Activated CD8-positive, alpha-beta memory T cell treated with anti-CD3 and anti-CD28 coated beads, Interleukin-2, amount 10 ng/mL, durations not matched to agents 7 days and 5 days (primary cell): ENCODE data around the gene GPRC5C. TPM values are rescaled to one million over a fixed set of nuclear protein-coding genes. Genes with fewer than 3 reads are reported as not detected.
"Not testable (repeated sequence)": the region's sequence is repeated elsewhere in the genome, so short reads cannot be mapped to it uniquely, and the experiment has no call there.

Experiments
- ATAC-seq: fragments of 150-1000 bp; cut with Tn5 transposase; one replicate; pipeline ENCODE4 v1.10.0; 2021; ENCODE audit warnings: moderate library complexity
- CTCF ChIA-PET: fragments of 350-600 bp; sonication (Branson Sonifier 250); formaldehyde crosslinking; loops from one replicate; lab custom pipeline; 2021; ENCODE audit warnings: antibody characterized with exemption; lab: Charles Lee
- DNase-seq: peaks from one replicate; pipeline ENCODE4 v3.0.0-alpha.2; 2020
- H3K27ac Mint-ChIP-seq: one replicate; pipeline ENCODE4 v1.8.0; 2021; ENCODE audit warnings: mild to moderate bottlenecking, mixed read lengths
- H3K27me3 Mint-ChIP-seq: one replicate; pipeline ENCODE4 v1.8.0; 2021; ENCODE audit warnings: mixed read lengths
- H3K36me3 Mint-ChIP-seq: one replicate; pipeline ENCODE4 v1.8.0; 2021; ENCODE audit warnings: mild to moderate bottlenecking, mixed read lengths
- H3K4me1 Mint-ChIP-seq: one replicate; pipeline ENCODE4 v1.8.0; 2021; ENCODE audit warnings: mixed read lengths
- H3K4me3 Mint-ChIP-seq: one replicate; pipeline ENCODE4 v1.8.0; 2021; ENCODE audit warnings: mild to moderate bottlenecking, moderate library complexity, mixed read lengths
- H3K9me3 Mint-ChIP-seq: one replicate; pipeline ENCODE4 v1.8.0; 2022; ENCODE audit warnings: low read depth, mixed read lengths
- total RNA-seq, 2 experiments: library from RNA; stranded (reverse); gene quantifications; one replicate each; pipeline ENCODE4 v1.2.3, GENCODE V29; 2021

Gene GPRC5C
- total RNA-seq, 2 experiments from 2014 or later: not detected

DNA sequence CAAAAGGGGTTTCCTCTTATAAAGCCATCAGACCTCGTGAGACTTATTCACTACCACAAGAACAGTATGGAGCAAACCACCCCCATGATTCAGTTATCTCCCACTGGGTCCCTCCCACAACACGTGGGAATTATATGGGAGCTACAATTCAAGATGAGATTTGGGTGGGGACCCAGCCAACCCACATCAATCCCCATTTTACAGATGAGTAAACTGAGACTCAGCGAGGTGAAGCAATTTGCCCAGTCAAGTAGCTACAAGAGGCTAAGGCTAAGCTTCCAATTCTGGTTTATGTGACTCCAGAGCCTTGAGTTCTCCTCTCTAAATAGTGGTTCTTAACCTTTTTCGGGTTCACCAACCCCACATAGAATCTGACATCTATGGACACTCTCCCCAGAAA is 43.3 kb downstream of the GPRC5C start:
- peaks cover 60% of the 10 kb centered on the region for H3K36me3 Mint-ChIP-seq
- ATAC-seq (no peak), DNase-seq (no peak)
- peaks cover 9% of the 10 kb centered on the region for H3K9me3 Mint-ChIP-seq
- H3K27me3 Mint-ChIP-seq: peaks cover 2% of the 10 kb centered on the region
- peaks cover 58% of the 10 kb centered on the region for H3K4me1 Mint-ChIP-seq
- CTCF ChIA-PET: interaction anchor here (1.3 kb wide), 1 partner anchor 18 kb away, joined by 4 read pairs; no protein-coding TSS in a partner anchor
- no peak overlapping the region for H3K27ac Mint-ChIP-seq
- no peak overlapping the region for H3K4me3 Mint-ChIP-seq

DNA sequence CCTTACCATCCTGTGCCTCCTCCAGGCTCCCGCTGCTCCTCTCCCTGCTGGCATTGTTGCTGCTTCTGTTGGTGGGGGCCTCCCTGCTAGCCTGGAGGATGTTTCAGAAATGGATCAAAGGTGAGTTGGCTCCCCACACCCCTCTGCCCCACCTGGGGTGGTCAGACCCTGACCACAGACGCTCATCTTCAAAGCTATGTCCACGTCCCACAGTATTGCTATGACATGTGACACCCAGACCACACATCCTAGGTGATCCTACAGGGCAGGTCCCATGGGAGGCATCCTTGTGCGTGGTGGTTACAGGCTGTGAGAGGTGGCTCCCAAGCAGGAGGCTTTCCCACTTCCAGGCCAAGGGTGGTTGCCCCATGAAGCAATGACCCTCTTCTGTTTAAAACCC is 45.5 kb downstream of the GPRC5C start:
- Mint-ChIP-seq H3K27ac (no peak overlapping the region), H3K9me3 (peaks cover 9% of the 10 kb centered on the region), H3K36me3 (peaks cover 51% of the 10 kb centered on the region), H3K4me1 (peaks cover 49% of the 10 kb centered on the region), H3K27me3 (no peaks in the 10 kb centered on the region), H3K4me3 (no peak overlapping the region)
- ATAC-seq (no peak), DNase-seq (no peak)
- CTCF ChIA-PET: interaction anchor here (0.9 to 2.8 kb wide), 3 partner anchors 9 to 98 kb away, joined by 3 to 10 read pairs (median 3); no protein-coding TSS in a partner anchor

DNA sequence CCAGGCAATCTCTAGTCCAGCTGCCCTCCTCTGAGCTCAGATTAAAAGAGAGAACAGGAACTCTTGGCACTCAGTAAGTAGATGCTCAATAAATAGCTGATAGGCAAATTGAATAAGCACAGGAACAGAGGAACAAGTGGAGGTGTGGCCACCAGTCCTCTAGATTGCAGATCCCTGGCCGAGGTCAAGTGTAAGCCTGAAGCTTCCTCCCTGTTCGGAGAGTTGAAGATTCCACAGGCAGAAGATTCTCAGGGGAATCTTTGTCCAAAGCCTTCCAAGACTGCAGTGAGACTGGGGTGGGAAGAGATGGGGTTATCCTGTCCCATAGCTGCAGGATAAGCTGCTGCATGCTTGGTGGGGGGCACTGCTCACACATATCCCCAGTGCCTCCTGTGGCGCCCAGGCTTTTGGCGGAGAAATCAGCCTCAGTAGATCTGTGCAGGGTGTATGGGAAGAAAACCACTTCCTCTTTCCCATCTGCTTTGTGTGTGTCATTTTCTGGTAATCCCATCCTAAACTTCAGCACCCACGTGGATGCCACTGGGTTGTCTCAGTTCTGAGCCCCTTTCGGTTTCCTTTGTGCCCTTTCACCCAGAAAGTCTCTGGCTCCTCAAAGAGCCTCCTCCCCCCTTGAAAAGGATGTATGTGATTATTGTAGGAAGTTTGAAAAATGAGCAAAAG is 46.7 kb downstream of the GPRC5C start:
- DNase-seq (peak; percentile 71), ATAC-seq (peak; percentile 70)
- peaks cover 9% of the 10 kb centered on the region for H3K9me3 Mint-ChIP-seq
- H3K27me3 Mint-ChIP-seq: no peaks in the 10 kb centered on the region
- H3K36me3 Mint-ChIP-seq: peaks cover 49% of the 10 kb centered on the region
- H3K4me1 Mint-ChIP-seq: peaks cover 43% of the 10 kb centered on the region
- CTCF ChIA-PET: interaction anchor here (1.6 to 2.8 kb wide), 3 partner anchors 15 to 99 kb away, joined by 4 to 10 read pairs (median 5); no protein-coding TSS in a partner anchor
- peak overlapping the region; percentile 5 for H3K4me3 Mint-ChIP-seq
- H3K27ac Mint-ChIP-seq: peak overlapping the region; percentile 48

DNA sequence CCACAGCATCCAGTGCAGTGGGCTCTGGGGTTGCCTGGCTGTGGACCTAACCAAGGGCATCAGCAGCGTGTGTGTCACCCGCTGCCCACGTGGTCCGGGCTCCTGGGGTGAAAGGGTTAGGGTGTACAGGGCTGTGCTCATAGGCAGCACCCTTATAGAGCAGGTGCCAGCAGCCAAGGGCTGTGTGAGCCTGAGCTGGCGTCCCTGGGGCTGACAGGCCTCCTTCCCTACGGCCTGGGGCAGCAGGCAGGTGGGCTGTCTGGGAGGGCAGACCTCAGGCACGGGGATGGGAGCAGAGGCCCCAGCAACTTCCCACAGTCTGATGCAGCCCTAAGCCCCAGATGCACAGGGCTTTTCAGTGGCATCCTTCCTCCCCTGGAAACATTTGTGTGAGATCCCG is 48.4 kb downstream of the GPRC5C start:
- Mint-ChIP-seq H3K27me3 (no peaks in the 10 kb centered on the region), H3K36me3 (peaks cover 33% of the 10 kb centered on the region), H3K4me1 (peaks cover 29% of the 10 kb centered on the region), H3K9me3 (peaks cover 6% of the 10 kb centered on the region), H3K4me3 (no peak overlapping the region), H3K27ac (no peak overlapping the region)
- no peak for DNase-seq
- CTCF ChIA-PET: interaction anchor here (0.8 kb wide), 1 partner anchor 101 kb away, joined by 3 read pairs; no protein-coding TSS in a partner anchor
- ATAC-seq: no peak

DNA sequence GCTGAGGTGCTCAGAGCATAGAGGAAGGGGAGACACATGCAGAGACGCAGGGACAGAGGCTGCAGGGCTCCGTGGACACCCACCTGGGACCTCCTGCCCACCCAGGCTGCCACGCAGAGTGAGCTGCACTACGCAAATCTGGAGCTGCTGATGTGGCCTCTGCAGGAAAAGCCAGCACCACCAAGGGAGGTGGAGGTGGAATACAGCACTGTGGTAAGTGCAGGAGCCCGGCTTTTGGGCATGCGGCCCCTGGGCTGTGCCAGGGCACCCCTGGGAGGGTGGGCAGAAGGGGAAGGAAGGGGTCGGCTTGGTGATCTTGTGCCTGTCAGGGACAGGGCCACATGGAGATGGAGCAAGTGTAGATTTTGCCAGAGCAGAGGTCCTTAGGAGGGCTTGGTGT is 49.7 kb downstream of the GPRC5C start:
- no peak overlapping the region for H3K27ac Mint-ChIP-seq

DNA sequence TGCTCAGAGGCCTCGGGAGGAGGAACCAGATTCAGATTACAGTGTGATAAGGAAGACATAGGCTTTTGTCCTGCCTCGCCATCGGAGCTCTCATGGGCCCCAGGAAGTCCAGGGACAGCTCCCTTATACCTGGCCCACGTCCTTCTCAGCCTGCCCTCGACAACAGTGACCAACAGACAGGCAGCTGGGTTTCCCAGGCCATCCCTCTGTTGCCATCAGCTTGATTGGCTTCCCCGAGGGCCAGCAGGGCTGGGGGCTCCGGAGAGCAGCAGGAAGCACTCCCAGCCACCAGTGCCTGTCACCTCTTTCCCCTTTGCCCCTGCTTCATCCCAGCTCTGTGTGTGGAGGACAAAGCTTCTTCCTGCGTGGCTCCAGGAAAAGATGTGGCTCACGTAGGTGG is 52.2 kb downstream of the GPRC5C start:
- H3K27ac Mint-ChIP-seq: no peak overlapping the region

More for the DNA sequence above, 49.7 kb downstream of the GPRC5C start:
- CTCF ChIA-PET: interaction anchor here (1.3 to 2.0 kb wide), 2 partner anchors 25 to 103 kb away, joined by 3 to 7 read pairs; no protein-coding TSS in a partner anchor
- Mint-ChIP-seq H3K4me3 (no peak overlapping the region), H3K27me3 (no peaks in the 10 kb centered on the region), H3K9me3 (peaks cover 2% of the 10 kb centered on the region), H3K36me3 (peaks cover 24% of the 10 kb centered on the region), H3K4me1 (peaks cover 29% of the 10 kb centered on the region)
- ATAC-seq (no peak), DNase-seq (no peak)

DNA sequence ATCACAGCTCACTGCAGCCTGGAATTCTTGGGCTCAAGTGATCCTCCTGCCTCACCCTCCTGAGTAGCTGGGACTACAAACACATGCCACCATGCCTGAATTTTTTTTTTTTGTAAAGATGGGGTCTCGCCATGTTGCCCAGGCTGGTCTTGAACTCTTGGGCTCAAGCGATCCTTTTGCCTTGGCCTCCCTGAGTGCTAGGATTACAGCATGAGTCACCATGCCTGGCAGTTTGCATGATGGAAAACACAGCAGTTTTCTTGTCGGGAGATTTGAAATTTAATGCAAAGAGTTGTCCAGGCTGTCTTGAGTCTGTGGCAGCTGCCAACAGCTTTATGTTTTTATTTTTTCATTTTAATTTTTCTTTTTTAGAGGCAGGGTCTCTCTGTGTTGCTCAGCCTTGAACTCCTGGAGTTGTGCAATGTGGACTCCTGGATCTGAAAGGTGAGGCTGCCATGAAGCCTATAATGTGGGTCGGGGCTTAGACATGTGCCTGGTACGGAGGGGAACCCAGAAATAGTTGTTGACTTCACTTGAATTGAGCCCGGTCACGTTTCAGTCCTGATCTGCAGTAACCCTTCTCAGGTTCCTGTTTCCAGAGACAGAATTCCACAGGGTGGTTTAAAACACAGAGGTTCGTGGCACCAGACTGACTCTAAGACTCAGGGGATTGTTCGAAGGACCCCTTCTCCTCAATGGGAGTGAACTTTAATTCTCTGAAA is 53.3 kb downstream of the GPRC5C start:
- Mint-ChIP-seq H3K4me3 (no peak overlapping the region), H3K36me3 (peaks cover 14% of the 10 kb centered on the region), H3K9me3 (peaks cover 3% of the 10 kb centered on the region), H3K27me3 (no peaks in the 10 kb centered on the region), H3K27ac (no peak overlapping the region), H3K4me1 (peaks cover 1% of the 10 kb centered on the region)
- DNase-seq (no peak), ATAC-seq (no peak)
- CTCF ChIA-PET: interaction anchor here (1.1 to 2.5 kb wide), 4 partner anchors 8 to 117 kb away, joined by 5 to 11 read pairs (median 6); partner anchors contain the start of gene GPR142

More for the DNA sequence above, 52.2 kb downstream of the GPRC5C start:
- ATAC-seq: no peak
- Mint-ChIP-seq H3K9me3 (no peaks in the 10 kb centered on the region), H3K27me3 (no peaks in the 10 kb centered on the region), H3K4me3 (no peak overlapping the region), H3K36me3 (peaks cover 15% of the 10 kb centered on the region), H3K4me1 (peaks cover 11% of the 10 kb centered on the region)
- DNase-seq: no peak
- CTCF ChIA-PET: interaction anchor here (0.9 to 2.5 kb wide), 5 partner anchors 9 to 116 kb away, joined by 3 to 11 read pairs (median 6); partner anchors contain the start of gene GPR142

DNA sequence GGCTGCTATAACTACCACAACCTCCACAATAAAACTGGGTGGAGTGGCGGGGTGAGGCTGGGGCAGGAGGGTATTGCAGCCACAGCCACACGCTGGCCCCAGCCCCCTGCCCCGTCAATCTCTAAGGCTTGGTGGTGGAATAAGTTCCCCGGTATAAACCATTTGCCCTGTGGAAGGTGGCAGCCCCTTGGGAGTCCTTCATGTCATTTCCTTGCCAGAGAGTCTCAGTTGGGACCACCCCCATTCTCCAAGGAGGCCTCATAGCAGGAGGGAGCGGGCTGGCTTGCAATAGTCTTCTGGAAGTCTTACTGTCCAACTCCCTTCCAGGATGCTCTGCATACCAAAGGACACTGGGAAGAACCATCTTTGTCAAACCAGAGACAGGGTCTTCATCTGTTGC is 54.0 kb downstream of the GPRC5C start:
- CTCF ChIA-PET: interaction anchor here (1.6 kb wide), 1 partner anchor 117 kb away, joined by 4 read pairs; no protein-coding TSS in a partner anchor
- H3K27ac Mint-ChIP-seq: no peak overlapping the region

DNA sequence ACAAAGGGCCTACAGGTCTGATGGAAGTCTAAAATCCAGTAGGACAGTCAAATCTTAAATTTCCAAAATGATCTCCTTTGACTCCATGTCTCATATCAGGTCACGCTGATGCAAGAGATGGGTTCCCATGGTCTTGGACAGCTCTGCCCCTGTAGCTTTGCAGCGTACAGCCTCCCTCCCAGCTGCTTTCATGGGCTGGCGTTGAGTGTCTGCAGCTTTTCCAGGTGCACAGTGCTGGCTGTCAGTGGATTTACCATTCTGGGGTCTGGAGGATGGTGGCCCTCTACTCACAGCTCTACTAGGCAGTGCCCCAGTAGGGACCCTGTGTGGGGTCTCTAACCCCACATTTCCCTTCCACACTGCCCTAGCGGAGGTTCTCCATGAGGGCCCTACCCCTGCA is 56.4 kb downstream of the GPRC5C start:
- H3K27ac Mint-ChIP-seq, H3K4me3 Mint-ChIP-seq, H3K9me3 Mint-ChIP-seq, H3K27me3 Mint-ChIP-seq, ATAC-seq, DNase-seq: not testable (repeated sequence)
- peaks cover 16% of the 10 kb centered on the region for H3K4me1 Mint-ChIP-seq
- H3K36me3 Mint-ChIP-seq: peaks cover 14% of the 10 kb centered on the region
- CTCF ChIA-PET: interaction anchor here (0.9 to 1.8 kb wide), 3 partner anchors 30 to 120 kb away, joined by 3 to 6 read pairs (median 4); partner anchors contain the start of gene GPR142

More for the DNA sequence above, 54.0 kb downstream of the GPRC5C start:
- DNase-seq (no peak), ATAC-seq (no peak)
- peaks cover 14% of the 10 kb centered on the region for H3K36me3 Mint-ChIP-seq
- H3K4me1 Mint-ChIP-seq: peaks cover 4% of the 10 kb centered on the region
- H3K4me3 Mint-ChIP-seq: no peak overlapping the region
- no peaks in the 10 kb centered on the region for H3K27me3 Mint-ChIP-seq
- peaks cover 3% of the 10 kb centered on the region for H3K9me3 Mint-ChIP-seq

DNA sequence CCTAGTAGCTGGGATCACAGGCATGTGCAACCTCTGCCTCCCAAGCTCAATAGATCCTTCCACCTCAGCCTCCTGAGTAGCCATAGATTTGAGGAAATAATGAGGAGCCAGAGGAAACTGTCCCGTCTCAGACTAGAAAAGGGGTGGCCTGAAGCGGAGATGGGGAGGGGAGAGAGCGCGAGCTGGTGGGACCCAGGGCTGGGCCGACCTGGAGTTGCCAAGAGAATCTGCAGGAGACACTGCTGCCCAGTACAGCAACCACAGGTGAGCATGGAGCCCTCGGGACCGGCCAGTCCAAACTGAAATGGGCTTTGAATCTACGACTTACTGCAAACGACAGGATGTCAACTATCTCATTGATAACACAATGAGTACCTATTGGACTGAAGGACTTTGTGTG is 58.8 kb downstream of the GPRC5C start:
- Mint-ChIP-seq H3K9me3 (peaks cover 3% of the 10 kb centered on the region), H3K27ac (no peak overlapping the region), H3K4me3 (no peak overlapping the region), H3K4me1 (peaks cover 19% of the 10 kb centered on the region), H3K36me3 (peaks cover 14% of the 10 kb centered on the region), H3K27me3 (peaks cover 3% of the 10 kb centered on the region)
- CTCF ChIA-PET: interaction anchor here (1.0 to 8.2 kb wide), 5 partner anchors 14 to 122 kb away, joined by 3 to 74 read pairs (median 22); partner anchors contain the start of gene GPR142
- no peak for ATAC-seq
- DNase-seq: no peak

DNA sequence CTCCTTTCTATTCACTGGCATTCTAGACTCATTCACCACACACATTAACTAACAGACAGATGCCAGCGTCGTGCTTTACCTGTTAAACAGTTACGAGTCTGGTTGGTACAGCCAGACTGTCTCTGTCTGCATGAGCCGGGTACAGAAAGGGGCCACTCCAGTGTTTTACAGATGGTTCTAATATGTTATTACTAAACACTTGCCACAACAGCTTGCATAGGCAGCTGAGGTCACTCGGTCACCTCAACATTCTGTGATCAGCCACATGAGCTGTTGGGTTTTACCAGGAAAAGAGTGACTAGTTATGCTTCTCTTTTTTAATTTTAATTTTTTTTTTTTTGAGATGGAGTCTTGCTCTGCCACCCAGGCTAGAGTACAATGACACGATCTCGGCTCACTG is 59.7 kb downstream of the GPRC5C start:
- no peak overlapping the region for H3K27ac Mint-ChIP-seq
- H3K4me3 Mint-ChIP-seq: no peak overlapping the region
- ATAC-seq (peak; percentile 36), DNase-seq (peak; percentile 66)
- H3K27me3 Mint-ChIP-seq: peaks cover 3% of the 10 kb centered on the region
- CTCF ChIA-PET: interaction anchor here (0.9 to 8.2 kb wide), 11 partner anchors 14 to 247 kb away, joined by 3 to 74 read pairs (median 4); partner anchors contain the start of gene GPR142
- peaks cover 3% of the 10 kb centered on the region for H3K9me3 Mint-ChIP-seq
- peaks cover 19% of the 10 kb centered on the region for H3K4me1 Mint-ChIP-seq
- peaks cover 11% of the 10 kb centered on the region for H3K36me3 Mint-ChIP-seq

DNA sequence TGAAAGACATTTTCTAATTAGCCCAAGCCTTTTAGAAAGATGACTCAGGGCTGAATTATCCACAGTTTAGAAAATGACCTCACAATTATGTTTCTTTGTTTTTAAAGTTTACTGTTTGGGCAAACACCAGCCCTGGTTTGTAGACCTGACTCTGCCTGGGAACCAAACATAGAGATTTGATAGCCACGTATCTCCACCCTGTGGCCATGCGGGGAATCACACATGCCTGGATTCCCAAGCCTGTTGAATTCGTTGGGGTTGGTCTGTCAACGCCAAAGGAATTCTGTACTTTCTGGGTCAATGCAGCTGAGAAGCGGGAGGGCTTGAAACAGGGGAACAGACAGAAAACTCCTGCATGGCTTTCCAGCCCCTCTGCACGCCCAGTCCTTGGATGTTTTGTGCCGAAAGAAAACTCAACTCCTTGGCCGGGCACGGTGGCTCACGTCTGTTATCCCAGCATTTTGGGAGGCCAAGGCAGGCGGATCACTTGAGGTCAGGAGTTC is 61.5 kb downstream of the GPRC5C start:
- Mint-ChIP-seq H3K36me3 (peaks cover 6% of the 10 kb centered on the region), H3K4me3 (no peak overlapping the region), H3K9me3 (peaks cover 3% of the 10 kb centered on the region), H3K27ac (no peak overlapping the region), H3K4me1 (peaks cover 22% of the 10 kb centered on the region), H3K27me3 (peaks cover 6% of the 10 kb centered on the region)
- CTCF ChIA-PET: interaction anchor here (0.7 to 8.2 kb wide), 12 partner anchors 9 to 125 kb away, joined by 3 to 74 read pairs (median 6); partner anchors contain the start of gene GPR142
- ATAC-seq (peak; percentile 78), DNase-seq (peak; percentile 76)
